Measurements from ENCODE around the gene TELO2. TPM values are rescaled to one million over a fixed set of nuclear protein-coding genes. Genes with fewer than 3 reads are reported as not detected.

The TELO2 gene
- total RNA-seq, 1 experiment from 2014 or later = 9.5 TPM

DNA sequence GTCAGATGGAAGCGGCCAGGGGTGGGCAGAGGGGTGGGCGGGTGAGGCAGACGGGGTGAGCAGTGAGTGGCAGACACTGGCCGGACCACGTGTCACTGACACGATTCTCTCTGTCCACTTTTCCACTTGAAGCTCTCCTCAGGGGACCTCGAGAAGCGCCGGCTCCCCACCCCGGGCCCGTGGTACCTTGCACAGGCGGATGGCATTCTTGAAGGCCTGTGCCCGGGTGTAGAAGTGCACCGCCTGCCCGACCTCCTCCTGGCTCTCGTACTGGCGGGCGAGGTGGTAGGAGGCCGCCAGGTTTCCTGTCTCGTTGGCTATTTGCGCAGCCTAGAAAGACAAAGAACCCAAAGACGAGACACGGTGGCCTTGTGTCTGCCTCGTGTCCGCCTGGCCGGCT is 31.2 kb downstream of the TELO2 start:
- DNase-seq (ENCODE audit: low read depth, low spot score) = no peak
- in situ Hi-C loops (cut with HindIII; ENCODE audit: low pct_unique_long_range_greater_than_20kb, low sequenced_read_pairs) = no loop called here

DNA sequence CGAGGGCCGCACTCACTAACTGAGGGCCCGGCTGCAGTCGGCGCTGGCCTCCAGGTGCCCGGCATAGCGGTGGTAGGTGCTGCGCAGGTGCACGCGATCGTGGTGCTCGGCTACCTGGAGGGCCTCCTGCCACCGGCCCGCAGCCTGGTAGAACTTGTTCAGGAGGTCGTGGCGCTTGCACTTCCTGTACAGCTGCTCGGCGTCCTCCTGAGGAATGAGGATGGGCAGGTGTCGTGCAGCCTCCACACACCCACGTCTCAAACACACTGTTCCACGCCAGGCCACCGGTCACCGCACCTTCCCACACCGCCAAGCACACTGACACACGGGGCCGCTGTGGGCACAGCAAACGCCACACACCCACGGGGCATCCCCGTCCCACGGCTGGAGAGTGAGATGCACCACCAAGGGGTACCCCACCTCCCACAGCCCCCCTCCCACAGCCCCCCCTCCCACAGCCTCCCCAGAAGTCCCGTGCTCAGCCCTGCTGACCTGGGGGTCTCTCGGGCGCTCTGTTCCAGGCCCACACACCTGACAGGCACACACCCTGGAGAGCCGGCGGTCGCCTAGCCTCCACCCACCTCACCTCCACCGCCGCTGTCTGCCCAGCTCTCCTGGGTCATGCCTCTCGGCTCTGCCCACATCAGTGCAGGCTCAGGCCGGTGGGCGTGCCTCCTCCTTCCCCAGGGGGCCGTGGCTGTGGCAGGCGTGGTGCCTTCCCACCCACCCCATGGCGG is 32.9 kb downstream of the TELO2 start:
- DNase-seq (ENCODE audit: low read depth, low spot score) = no peak
- in situ Hi-C loops (cut with HindIII; ENCODE audit: low pct_unique_long_range_greater_than_20kb, low sequenced_read_pairs) = no loop called here

DNA sequence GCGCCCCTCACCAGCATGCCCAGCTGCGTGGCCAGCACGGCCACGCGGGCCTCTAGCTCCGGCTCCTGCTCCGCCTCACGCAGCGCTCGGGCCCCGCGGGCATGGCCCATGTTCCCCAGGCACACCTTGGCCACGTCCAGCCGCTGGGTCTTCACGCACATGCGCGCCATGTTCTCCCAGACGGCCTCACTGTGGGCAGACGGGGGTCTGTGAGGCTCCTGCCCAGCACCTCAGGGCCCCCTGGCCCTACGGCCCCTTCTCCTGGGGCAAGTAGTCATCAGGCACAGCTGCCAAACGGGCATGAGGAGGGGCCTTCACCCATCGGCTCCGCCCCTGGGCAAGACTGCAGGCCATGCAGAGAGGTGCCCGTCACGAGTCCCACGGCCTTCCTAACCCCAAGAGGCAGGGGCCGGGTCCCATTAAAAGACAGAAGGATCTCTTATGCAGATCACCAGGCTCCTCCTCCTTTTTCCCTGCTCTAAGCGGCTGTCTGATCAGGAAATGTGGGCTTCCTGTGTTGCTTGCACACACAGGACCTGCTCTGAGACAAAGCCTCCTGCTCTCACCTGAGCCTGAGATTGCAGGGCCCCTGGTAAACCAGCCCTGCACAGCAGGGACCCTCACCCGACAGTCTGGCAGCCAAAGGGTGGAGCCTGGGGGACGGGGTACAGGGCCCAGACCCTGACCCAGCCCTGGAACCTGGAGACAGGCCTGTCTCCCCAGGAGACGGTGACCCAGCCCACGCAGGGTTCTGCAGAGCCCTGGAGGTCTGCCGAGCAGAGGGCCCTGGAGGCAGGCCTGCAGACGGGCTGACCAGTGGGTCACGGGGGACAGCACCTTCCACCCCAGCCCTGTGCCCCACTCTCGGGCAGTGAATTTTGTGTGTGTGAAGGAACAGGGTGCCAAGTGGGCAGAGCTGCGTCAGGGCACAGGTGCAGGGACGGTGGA is 33.7 kb downstream of the TELO2 start:
- DNase-seq (ENCODE audit: low read depth, low spot score) = no peak
- in situ Hi-C loops (cut with HindIII; ENCODE audit: low pct_unique_long_range_greater_than_20kb, low sequenced_read_pairs) = no loop called here

DNA sequence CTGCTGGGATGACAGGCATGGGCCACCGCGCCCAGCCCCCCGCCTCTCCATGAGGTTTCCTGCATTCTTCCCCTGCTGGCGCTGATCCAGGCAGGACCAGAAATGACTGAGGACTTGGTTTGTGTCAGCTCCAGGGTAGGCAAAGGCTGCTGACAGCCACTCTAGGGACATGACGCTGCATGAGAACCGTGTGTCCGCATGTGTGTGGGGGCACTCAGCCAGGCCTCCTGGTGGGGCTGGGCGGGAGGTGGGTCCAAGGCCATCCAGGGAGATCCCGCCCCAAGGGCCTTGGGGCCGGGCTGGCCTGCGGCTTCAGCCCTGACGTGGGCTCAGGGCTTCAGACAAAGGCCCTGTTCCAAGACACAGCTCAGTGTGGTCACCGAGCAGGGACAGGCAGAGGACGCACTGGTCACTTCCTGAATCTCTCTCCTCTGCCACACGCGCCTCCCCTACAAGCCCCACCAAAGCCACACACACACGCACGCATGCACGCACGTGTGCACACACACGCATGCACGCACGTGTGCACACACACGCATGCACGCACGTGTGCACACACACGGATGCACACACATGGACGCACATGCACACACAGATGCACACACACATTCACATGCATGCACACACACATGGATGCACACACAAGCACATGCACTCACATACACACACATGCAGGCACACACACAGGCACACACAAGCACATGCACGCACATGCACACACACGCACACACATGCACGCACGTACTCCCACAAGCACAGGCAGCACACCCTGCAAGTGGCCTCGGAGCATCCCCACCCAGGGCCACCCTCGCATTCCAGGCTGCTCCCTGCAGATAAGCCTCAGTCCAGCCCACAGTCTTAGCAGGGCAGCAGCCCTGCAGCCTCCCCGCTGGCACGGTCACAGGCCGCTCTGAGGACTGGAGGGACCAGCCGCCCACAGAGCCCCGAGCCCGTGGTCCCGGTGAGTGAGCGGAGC is 35.0 kb downstream of the TELO2 start:
- DNase-seq (ENCODE audit: low read depth, low spot score) = no peak
- in situ Hi-C loops (cut with HindIII; ENCODE audit: low pct_unique_long_range_greater_than_20kb, low sequenced_read_pairs) = no loop called here

DNA sequence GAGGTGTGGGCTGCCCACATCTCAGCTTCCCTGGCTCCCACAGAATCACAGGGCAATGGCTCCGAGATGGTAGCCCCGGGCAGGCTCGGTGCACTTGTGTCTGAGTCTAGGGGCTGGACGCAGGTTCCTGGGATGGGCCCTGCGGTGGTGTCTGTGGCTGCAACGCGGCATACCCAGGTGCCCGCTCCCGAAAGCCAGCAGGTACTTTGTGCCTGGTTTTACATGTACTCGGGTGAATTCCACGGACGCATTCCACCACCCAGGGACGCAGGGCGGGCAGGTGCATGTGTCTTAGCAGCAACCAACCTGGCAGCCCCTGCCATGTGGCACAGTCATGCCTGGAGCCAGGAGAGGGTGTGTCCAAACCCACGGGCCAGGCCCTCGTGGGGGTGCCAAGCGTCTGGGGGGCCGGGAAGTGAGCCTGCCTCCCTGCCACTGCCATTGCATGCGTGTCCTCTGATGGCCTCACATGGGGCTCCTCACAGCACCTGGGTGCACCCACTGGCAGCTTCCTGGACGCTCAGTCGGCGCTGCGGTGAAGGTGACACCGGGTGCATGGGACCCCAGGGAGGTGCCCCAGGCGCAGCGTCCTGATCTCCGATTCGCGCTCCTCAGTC is 35.9 kb downstream of the TELO2 start:
- no peak for DNase-seq (ENCODE audit: low read depth, low spot score)
- in situ Hi-C loops (cut with HindIII; ENCODE audit: low pct_unique_long_range_greater_than_20kb, low sequenced_read_pairs) = no loop called here

DNA sequence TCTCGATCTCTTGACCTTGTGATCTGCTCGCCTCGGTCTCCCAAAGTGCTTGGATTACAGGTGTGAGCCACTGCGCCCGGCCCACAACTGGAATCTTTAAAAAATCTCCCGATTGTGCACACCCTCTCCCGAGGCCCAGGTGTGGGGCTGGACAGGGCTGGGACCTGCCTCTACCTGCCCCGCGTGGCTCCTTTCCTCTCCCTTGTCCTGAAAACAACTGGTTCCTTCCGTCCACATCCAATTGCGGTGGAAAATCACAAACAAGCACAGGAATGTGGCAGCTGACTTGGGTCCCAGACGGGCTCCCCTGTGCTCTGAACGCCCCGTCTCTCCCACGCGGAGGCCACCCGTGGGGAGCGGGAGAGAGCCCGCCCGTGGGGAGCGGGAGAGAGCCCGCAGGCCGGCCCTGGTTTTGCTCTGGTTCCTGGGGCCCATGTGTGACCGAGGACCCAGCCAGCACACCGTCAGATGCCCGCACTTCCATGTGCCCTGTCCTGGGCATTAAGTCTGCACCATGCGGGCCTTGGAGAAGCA is 37.3 kb downstream of the TELO2 start:
- DNase-seq (ENCODE audit: low read depth, low spot score) = no peak
- in situ Hi-C loops (cut with HindIII; ENCODE audit: low pct_unique_long_range_greater_than_20kb, low sequenced_read_pairs) = no loop called here

DNA sequence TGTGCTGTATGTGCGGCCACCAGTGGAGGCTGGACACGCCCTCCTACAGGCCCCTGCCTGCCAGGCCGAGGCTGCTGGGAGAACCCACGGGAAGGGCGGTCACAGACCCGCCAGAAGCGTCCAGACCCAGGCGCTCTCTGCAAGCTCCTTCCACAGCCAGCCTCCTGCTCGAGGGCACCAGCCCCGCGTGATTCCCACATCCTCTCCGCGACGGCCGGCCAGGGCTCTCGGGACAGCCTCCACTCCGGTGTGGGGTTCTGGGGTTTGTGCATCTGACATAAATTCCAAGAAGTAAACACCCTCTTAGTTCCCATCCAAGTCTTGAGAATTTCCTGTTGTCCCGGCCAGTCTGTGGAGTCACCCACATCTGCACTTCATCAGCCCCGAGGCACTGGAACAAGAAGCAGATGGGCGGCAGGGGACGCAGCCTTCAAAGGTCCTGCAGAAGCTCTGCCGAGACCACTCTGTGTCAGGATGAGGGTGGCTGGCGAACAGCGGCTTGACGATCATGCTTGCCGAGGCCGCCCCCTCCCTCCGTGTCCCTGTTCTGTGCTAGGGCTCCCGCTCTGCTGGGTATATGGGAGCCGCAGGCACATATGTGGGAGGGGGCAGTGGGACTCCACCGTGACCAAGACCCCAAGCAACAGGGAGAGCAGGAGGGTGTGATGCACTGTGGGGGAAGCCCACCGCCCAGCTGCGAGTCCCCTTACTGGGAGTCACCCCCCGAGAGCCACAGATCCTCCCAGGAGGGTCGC is 37.9 kb downstream of the TELO2 start:
- in situ Hi-C loops (cut with HindIII; ENCODE audit: low pct_unique_long_range_greater_than_20kb, low sequenced_read_pairs) = no loop called here
- no peak for DNase-seq (ENCODE audit: low read depth, low spot score)

DNA sequence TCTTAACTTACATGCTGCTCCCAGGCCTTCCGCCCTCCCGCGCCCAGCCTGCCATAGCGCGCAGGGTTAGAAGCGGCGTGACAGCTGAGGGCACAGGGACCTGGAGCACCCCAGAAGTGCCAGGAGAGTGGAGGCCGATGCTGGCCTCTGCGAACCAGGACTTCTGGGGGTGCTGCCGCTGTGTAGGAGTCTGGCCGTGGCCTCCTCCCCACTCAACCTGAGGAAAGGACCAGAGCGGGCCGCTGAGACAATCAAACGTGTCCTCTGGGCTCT is 38.4 kb downstream of the TELO2 start:
- in situ Hi-C loops (cut with HindIII; ENCODE audit: low pct_unique_long_range_greater_than_20kb, low sequenced_read_pairs) = no loop called here
- DNase-seq (ENCODE audit: low read depth, low spot score) = no peak

DNA sequence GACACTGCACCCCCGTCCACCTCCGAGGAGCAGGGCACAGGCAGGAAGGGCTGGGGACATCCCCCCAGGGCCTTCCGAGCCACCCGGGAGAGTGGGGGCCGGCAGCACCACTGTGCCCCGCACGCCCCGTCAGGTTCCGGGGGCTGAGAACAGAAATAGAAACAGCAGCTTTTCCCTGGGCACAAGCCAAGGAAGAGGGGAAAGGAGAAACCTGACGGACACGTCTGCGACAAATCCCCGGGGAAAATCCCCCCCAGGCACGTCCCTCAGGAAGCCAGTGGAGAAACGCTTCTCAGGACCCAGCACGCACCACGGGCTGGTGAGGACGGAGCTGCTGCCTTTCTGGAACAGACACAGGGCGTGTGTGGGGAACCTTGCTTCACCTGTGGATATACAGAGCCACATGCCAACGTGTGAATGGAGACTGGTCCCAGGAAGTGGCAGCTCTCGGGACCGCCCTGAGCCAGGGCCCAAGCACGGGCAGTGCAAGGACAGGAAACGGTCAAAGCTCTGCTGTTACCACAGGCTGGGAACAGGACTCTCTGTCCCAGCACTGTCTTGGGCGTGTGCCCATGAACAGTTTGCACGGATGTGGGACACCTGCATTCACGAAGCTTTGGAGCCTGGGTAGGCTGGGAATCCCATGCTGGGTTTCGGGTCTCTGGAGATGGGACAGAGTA is 39.1 kb downstream of the TELO2 start:
- in situ Hi-C loops (cut with HindIII; ENCODE audit: low pct_unique_long_range_greater_than_20kb, low sequenced_read_pairs) = no loop called here
- no peak for DNase-seq (ENCODE audit: low read depth, low spot score)

DNA sequence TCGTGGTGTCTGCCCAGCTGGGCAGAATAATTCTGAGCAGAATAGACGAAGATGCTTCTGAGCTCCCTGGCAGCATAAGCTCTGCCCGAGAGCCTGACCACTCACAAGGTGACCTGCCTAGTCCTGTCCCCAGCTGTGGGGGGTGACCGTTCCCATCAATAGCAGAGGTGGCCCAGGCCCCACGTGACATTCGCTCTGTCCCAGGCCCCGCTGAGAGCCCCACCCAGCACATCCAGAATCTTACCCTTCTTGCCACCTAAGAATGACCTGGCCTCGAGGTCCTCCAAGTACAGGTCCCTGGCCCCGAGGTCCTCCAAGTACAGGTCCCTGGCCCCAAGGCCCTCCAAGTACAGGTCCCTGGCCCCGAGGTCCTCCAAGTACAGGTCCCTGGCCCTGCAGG is 39.6 kb downstream of the TELO2 start:
- in situ Hi-C loops (cut with HindIII; ENCODE audit: low pct_unique_long_range_greater_than_20kb, low sequenced_read_pairs) = no loop called here
- no peak for DNase-seq (ENCODE audit: low read depth, low spot score)

DNA sequence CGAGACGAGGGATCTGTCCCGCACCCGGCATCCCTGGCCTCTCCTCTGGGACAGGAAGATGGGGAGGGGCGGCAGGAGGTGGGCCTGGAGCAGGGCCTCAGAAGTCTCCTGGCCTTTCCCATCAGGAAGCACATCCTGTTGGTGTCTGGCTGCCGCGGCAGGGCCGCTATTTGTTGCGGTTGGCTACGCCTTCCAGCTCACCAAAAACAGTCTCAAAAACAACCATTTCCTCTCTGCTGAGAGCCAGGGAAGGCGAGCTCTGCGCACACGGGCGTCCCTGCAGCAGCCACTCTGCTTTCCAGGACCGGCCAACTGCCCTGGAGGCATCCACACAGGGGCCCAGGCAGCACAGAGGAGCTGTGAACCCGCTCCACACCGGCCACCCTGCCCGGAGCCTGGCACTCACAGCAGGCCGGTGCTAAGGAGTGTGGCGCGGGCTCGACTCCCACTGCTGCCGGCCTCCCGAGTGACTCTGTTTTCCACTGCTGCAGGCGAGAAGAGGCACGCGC is 40.3 kb downstream of the TELO2 start, which contains the start of gene TMEM204:
Gene TMEM204 (plus strand): TSS at position 224 of the 509 bp plus-strand sequence. CDS start 610 bp downstream, outside the sequence.
- in situ Hi-C loops (cut with HindIII; ENCODE audit: low pct_unique_long_range_greater_than_20kb, low sequenced_read_pairs) = no loop called here
- no peak for DNase-seq (ENCODE audit: low read depth, low spot score)

DNA sequence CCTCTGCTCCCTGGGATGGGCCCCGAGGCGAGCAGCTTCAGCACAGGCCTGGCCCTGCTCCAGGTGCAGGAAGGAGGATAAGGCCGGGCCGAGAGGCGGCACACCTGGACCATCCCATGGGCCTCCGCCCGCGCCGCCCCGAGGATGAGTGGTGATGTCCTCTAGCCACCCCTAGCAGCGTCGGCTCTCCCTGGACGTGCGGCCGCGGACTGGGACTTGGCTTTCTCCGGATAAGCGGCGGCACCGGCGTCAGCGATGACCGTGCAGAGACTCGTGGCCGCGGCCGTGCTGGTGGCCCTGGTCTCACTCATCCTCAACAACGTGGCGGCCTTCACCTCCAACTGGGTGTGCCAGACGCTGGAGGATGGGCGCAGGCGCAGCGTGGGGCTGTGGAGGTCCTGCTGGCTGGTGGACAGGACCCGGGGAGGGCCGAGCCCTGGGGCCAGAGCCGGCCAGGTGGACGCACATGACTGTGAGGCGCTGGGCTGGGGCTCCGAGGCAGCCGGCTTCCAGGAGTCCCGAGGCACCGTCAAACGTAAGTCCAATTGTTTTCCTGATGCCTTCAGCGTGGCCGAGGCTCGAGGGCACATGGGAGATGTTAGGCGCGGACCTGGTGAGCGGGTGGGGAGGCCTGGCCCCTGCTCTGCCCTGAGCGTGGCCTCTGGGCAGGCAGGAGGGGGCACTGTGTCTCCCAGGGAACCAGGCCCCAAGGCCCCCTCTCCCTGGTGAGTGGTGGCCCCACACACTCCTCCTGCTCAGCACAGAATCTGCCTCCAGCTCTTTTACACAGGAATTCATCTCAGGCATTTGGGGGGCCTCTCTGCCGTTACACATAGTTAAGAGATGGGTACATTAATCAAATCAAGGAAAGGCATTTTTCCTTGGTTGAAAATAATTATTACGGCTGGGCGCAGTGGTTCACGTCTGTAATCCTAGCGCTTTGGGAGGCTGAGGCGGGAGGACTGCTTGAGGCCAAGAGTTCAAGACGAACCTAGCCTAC is 41.2 kb downstream of the TELO2 start:
- in situ Hi-C loops (cut with HindIII; ENCODE audit: low pct_unique_long_range_greater_than_20kb, low sequenced_read_pairs) = no loop called here
- no peak for DNase-seq (ENCODE audit: low read depth, low spot score)

DNA sequence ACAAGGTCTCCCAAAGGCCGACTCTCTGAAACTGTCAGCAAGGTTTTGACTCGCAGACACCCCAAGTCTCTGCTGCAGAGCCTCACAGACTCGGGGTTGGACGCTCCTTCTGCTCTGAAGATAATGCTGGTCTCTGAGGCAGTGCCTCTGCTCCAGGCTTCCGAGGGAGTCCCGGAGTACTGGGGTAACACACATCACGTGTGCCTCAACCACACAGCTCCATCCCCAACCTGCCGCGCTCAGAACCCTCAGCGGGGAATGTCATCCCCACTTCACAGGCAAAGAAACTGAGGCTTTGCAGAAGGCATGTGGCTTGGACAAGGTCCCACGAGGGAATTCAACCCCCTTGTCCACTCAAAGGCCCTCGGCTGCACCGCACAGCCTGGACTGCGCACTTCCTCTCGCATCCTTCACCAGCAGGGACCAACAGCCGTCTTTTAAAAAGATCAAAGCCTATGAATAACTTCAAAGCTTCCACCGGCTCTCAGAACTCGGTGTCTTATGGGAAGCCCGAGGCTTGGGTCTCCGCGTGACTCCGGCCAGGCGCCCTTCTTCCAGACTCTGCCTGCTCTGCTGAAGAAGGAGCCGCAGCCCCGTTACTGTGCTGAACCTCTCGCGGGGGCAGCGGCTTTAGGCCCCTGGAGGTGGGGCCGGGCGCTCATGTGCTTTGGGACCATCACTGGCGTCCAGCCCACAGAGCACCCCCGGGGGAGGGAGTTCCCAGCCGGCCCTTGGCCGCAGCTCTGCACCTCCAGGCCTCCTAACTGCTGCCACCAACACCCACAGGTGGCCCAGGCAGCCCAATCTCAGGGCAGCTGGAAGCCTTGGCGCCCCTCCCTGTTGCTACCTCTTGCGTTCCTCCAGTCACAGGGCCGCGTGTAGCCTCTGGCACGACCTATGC is 42.5 kb downstream of the TELO2 start:
- DNase-seq (ENCODE audit: low read depth, low spot score) = no peak

DNA sequence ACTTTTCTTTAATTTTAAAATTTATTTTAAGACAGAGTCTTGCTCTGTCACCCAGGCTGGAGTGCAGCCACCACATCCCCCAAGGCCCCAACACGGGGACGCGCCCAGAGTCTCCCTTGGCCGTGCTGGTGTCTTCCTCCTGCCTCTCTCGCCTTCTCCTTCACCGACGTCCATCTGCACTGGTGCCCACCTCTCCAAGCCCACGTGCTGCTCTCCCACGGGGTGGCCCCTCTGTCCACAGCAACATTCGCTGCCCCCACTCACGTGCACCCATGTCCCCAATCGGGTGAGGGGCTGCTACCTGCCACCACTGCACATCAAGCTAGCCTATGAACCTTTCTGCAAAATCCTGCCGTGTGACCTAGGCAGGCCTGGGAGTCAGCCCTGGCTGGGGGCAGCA is 43.4 kb downstream of the TELO2 start:
- no peak for DNase-seq (ENCODE audit: low read depth, low spot score)
- in situ Hi-C loops (cut with HindIII; ENCODE audit: low pct_unique_long_range_greater_than_20kb, low sequenced_read_pairs) = no loop called here

More for the DNA sequence above, 42.5 kb downstream of the TELO2 start:
- in situ Hi-C loops (cut with HindIII; ENCODE audit: low pct_unique_long_range_greater_than_20kb, low sequenced_read_pairs) = no loop called here

Data from SK-MEL-5 (cell line).